HG03565 (cell line): ENCODE measurements around the gene GLMN.

ENCODE experiments used
- ATAC-seq: cut with Tn5 transposase; IDR thresholded peaks from one replicate; pipeline ENCODE4 v1.9.1; 2021; ENCODE audit warnings: mild to moderate bottlenecking, moderate library complexity; ENCODE audit not compliant: unreplicated experiment

The GLMN gene

GRCh38 chr1:92298573-92299476 lies at the start of gene GLMN, which contains the start of gene RPAP2:
Gene GLMN (minus strand): TSS chr1:92298987. CDS start chr1:92297999, 988 bp downstream.
Gene RPAP2 (plus strand): TSS chr1:92299059. CDS start chr1:92299074, 15 bp downstream.
- peak; percentile 95 for ATAC-seq

GRCh38 chr1:92346866-92347640 lies 48.3 kb upstream of the GLMN start:
- no peak for ATAC-seq

GRCh38 chr1:92343061-92343460 lies 44.3 kb upstream of the GLMN start:
- ATAC-seq: no peak

- no peak for ATAC-seq
These were observed 43.6 kb upstream of the GLMN start for GRCh38 chr1:92342401-92342800.

- no peak for ATAC-seq
These were observed 41.4 kb upstream of the GLMN start for GRCh38 chr1:92340154-92340553.

GRCh38 chr1:92333668-92334067 lies 34.9 kb upstream of the GLMN start:
- no peak for ATAC-seq

GRCh38 chr1:92329347-92330129 lies 30.8 kb upstream of the GLMN start:
- no peak for ATAC-seq

GRCh38 chr1:92327794-92328193 lies 29.0 kb upstream of the GLMN start:
- no peak for ATAC-seq

GRCh38 chr1:92326681-92327080 lies 27.9 kb upstream of the GLMN start:
- ATAC-seq: no peak

- ATAC-seq: no peak
These were observed 26.0 kb upstream of the GLMN start for GRCh38 chr1:92324784-92325183.

GRCh38 chr1:92323473-92324453 lies 25.0 kb upstream of the GLMN start:
- ATAC-seq: no peak

GRCh38 chr1:92317836-92318493 lies 19.2 kb upstream of the GLMN start:
- ATAC-seq: no peak

GRCh38 chr1:92315766-92316599 lies 17.2 kb upstream of the GLMN start:
- no peak for ATAC-seq

GRCh38 chr1:92314024-92314423 lies 15.2 kb upstream of the GLMN start:
- no peak for ATAC-seq

GRCh38 chr1:92310185-92310597 lies 11.4 kb upstream of the GLMN start:
- no peak for ATAC-seq

- ATAC-seq: no peak
These were observed 9.2 kb upstream of the GLMN start for GRCh38 chr1:92307980-92308379.

GRCh38 chr1:92306020-92306419 lies 7.2 kb upstream of the GLMN start:
- ATAC-seq: no peak

- ATAC-seq: no peak
These were observed 2.2 kb upstream of the GLMN start for GRCh38 chr1:92301021-92301420.
